ENCODE measurements around the gene MAGI2.

The MAGI2 gene

GRCh38 chr7:78115876-78116275, 1337.6 kb downstream of the MAGI2 start:
- FAIRE-seq: no peak
- no peak for TF ChIP-seq CTCF (IDR thresholded peaks at IDR 0.05; ENCODE audit: insufficient read depth, missing control alignments)

GRCh38 chr7:78114993-78115392, 1338.5 kb downstream of the MAGI2 start:
- no peak for TF ChIP-seq CTCF (IDR thresholded peaks at IDR 0.05; ENCODE audit: insufficient read depth, missing control alignments)
- DNase-seq (ENCODE audit: insufficient read length, low spot score) (no peak), FAIRE-seq (no peak)

More at GRCh38 chr7:78115876-78116275, 1337.6 kb downstream of the MAGI2 start:
- no peak for DNase-seq (ENCODE audit: insufficient read length, low spot score)

- DNase-seq (ENCODE audit: insufficient read length, low spot score) (no peak), FAIRE-seq (no peak)
- no peak for TF ChIP-seq CTCF (IDR thresholded peaks at IDR 0.05; ENCODE audit: insufficient read depth, missing control alignments)
These were observed 1341.0 kb downstream of the MAGI2 start for GRCh38 chr7:78112488-78112887.

- DNase-seq (ENCODE audit: insufficient read length, low spot score): no peak
- TF ChIP-seq CTCF (IDR thresholded peaks at IDR 0.05; ENCODE audit: insufficient read depth, missing control alignments): no peak
- no peak for FAIRE-seq
These were observed 1342.1 kb downstream of the MAGI2 start for GRCh38 chr7:78111386-78111785.

- no peak for TF ChIP-seq CTCF (IDR thresholded peaks at IDR 0.05; ENCODE audit: insufficient read depth, missing control alignments)
- DNase-seq (ENCODE audit: insufficient read length, low spot score) (no peak), FAIRE-seq (no peak)
These were observed 1350.0 kb downstream of the MAGI2 start for GRCh38 chr7:78103475-78103874.

GRCh38 chr7:78101076-78101475, 1352.4 kb downstream of the MAGI2 start:
- FAIRE-seq (no peak), DNase-seq (ENCODE audit: insufficient read length, low spot score) (no peak)
- no peak for TF ChIP-seq CTCF (IDR thresholded peaks at IDR 0.05; ENCODE audit: insufficient read depth, missing control alignments)

- FAIRE-seq (no peak), DNase-seq (ENCODE audit: insufficient read length, low spot score) (no peak)
- no peak for TF ChIP-seq CTCF (IDR thresholded peaks at IDR 0.05; ENCODE audit: insufficient read depth, missing control alignments)
These were observed 1353.6 kb downstream of the MAGI2 start for GRCh38 chr7:78099715-78100394.

Data from D721Med (cell line).